Right renal cortex interstitium (tissue), 3 donors: ENCODE data around the gene ALG5. TPM values are rescaled to one million over a fixed set of nuclear protein-coding genes. Genes with fewer than 3 reads are reported as not detected.

ENCODE experiments used
- DNase-seq, 3 donors: peaks; one replicate each; pipeline ENCODE4 v3.0.0-alpha.2; 2013; ENCODE audit warnings: low read depth in 3 of 3, low spot score in 2 of 3
- polyA plus RNA-seq, 3 donors: library from polyadenylated mRNA; unstranded; fragments of 120-200 nt; gene quantifications; one replicate each; pipeline ENCODE4 v1.2.1, GENCODE V29; 2013; ENCODE audit not compliant: insufficient read length in 3 of 3

The ALG5 gene, protein sequence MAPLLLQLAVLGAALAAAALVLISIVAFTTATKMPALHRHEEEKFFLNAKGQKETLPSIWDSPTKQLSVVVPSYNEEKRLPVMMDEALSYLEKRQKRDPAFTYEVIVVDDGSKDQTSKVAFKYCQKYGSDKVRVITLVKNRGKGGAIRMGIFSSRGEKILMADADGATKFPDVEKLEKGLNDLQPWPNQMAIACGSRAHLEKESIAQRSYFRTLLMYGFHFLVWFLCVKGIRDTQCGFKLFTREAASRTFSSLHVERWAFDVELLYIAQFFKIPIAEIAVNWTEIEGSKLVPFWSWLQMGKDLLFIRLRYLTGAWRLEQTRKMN
- 10 to 100 TPM; 57.8 to 68.3 (median 67.3) TPM for polyA plus RNA-seq

DNA sequence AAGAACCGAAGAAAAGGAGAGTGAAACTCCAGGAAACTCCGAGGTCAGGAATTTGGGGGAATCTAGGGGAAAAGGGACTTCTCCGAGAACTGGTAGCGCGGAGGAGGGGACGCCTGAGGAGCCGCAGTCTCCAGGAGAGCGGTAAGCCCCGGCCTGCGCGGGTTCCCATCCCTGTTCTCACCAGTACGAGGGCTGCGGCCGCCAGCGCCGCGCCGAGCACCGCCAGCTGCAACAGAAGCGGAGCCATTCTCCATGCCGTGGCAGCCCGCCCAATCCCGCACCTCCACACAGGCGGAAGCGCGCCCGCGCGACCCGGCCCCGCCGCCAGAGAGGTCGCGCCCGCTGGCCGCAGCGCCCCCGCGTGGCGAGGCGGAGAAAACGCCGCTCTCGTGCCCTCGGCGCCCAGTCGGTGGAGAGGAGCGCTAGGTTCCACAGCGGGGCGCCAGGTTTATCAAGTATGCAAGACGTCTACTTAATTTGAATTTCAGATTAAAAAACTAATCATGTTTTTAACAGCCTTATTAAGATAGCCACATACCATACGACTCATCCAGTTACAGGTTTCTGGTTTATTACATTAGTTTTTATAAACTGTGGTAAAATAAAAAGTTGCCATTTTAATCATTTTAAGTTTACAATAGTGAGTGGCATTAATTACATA, at the start of gene ALG5:
TSS of gene ALG5 (minus strand) at position 287 of the 661 bp plus-strand sequence. CDS start at position 247, 40 bp downstream.
- peak; percentile 67 to 81 (median 76) for DNase-seq

DNA sequence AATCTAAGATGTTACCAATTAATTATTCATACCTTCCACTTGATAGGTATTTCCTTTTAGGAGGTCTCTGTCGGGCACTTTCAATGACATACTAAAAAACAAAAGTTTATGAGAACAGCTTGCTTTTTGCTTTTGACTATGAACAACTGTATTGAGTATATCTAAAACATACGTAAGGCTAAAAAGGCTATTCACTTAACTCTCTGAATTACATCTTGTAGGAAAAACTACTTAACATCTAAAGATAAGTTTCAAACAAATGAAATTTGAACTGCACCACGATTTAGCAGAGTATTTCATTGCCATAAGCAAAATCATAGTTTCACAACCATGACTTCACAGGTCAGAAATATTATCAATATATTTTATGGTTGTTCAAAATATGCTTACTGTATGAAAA, 48.7 kb upstream of the ALG5 start:
- no peak for DNase-seq

DNA sequence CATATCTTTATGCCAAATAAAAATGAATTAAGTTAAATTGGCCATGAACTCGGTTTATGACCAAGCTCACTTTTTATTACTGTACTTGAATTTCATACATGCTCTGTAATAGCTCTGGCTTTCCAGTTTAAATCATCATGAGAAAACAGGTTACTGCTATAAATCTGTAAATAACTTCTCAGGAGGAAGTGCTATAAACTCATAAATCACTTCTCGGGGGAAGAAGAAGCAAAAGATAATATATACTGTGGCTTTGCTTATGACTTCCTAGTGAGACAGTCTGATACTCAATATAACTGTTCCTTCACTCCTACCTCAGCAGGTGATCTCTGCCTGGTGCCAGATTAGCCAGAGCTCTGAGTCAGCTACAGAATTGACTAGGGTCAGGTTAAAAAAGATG, 47.9 kb upstream of the ALG5 start:
- DNase-seq: no peak

DNA sequence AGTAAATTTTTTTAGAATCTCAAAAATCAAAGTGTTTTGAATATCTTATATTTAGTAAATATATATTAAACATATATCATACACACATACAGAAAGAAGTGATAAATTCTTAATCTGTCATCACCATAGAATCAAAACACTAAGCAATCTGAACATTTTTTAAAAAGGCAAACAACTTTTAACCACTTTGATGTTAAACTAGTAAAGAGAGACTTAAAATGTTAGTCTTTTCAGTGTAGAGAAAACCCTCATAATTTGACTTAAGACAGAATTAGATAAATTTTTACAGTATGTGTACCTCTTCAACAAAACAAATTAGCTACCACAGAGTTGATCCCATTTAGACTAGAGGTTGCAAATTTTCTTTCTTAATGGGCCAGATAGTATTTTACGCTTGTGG, 46.9 kb upstream of the ALG5 start:
- DNase-seq: no peak

DNA sequence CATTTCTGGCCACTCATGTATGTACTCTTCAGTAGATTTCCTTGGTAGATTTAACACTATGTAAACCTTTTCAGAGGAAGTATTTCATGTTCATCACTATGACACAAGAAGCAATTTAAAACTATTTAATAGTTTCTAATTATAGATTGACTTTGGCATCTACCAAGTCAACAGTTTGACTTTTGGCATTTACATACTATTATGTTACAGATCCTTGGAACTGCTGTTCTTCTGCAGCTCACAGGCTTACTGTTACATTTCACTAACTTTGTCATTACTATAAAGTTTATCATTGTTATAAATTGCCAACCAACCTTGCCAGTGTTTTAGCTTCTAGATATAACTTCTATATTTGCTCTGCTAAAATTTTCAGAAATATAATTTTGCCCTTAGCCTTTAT, 41.6 kb upstream of the ALG5 start:
- DNase-seq: no peak

DNA sequence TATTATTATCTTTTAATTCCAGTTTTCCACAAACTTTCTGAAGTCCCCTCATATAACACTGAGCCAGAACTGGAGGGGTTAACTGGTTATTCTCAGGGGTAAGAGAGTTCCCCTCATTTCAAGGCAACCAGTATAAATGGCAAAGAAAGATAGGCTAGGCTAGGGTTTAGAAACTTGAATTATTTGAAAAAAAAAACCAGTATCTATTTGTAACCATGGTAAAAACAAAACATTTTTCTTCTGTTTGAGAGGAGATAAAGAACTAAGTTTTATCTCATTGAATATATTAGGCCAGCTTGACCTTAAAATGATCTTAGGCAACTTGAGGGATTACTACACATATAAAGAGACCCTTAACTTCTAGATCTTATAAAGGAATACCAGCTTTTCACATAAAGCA, 40.8 kb upstream of the ALG5 start:
- DNase-seq: no peak

DNA sequence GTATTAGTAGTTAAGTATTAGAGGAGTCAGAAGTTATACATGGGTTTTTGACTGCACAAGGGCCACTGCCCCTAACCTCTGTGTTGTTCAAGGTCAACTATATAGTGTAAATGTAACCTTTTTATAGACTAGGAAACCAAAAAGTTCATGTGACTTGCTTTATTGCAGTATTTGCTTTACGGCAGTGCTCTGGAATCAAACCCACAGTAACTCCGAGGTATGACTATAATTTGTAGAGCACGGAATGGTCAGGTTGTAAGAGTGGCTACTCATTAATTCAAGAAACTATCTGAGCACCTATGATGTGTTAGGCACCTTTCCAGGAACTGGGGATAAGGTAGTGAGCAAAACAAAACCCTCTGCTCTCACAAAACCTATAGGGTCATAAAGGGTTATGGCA, 38.1 kb upstream of the ALG5 start:
- no peak for DNase-seq

DNA sequence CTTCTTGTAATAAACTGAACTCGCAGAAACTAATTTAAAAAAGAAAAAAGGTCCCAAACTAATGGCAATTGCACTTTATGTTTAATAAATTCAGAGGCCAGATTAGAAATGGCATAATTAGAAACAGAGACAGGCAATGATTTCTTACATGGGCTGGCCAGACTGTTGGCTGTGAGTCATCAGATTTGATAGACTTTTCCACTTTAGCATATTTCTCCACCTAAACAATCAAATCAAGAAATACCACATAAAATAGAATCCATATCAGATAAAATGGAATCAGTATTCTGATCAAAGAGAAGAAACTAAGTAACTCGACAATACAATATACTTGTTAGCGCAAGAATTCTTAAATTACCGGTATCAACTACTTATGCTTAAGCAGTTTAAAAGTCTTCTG, 30.5 kb upstream of the ALG5 start:
- DNase-seq: no peak

DNA sequence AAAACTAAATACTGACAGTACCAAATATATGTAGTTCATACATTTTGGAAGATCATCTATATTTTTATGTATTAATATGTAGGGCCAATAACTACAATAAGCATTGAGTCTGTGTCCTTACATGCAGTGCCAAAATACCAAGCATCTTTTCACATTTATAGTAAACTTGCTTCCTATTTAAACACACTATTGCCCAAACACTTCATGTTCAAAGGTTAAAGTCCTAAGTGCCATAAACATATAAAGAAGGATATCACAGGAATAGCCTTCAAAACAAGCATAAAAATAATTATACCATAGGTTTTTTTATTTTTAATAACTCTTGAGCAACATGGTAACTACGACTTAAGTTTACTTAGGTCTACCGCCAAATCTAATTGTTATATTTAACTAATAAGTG, 28.5 kb upstream of the ALG5 start:
- no peak for DNase-seq

DNA sequence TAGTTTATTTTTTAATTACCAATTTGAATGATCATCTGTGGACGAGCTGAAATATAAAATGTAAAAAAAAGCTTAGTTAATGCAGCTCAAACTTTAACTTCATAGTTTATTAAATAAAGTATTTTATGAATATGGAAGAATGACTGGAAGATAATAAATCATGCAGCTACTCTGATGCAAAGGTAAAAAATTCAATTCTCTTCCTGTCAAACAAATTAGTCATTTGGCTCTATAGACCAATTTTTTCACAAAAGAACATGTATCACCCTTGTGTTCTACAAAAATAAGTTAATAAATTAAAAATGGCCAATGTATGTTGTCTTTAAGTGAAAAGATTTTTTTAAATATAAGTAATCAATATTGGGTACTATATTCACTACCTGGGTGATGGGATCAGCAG, 27.6 kb upstream of the ALG5 start:
- DNase-seq: no peak

DNA sequence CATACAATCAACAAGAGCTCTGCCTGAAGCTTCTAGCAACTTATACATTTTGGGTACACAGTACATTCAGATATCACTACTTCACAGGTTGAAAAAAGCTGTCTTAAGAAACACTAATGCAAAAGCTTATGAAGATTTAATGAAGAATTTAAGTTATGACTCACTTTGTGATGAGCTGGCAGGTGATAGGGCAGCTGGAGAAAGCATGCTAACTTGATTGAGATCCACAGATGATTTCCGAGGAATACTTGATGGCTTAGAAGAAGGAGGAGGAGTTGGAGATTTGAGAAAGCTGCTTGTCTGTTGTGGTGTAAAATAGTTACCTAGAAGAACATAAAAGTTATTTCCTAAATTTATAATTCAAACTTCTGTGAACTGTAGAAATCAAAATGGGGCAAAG, 24.7 kb upstream of the ALG5 start:
- DNase-seq: no peak

DNA sequence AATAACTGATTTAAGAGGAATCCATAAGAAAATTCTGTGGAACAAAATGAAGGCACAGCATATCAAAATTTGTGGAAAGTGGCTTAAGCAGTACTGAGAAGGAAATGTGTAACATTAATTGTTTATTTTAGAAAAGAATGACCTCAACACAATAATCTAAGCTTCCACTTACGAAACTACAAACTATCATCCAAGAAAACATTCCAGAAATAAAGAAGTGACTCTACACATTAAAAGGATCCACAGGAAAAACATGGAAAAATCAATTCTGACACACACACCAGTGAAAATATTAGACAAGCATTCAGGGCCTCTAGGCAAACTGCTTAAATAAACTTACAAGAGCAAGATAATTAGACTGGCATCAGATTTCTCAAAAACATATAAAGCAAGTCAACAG, 15.5 kb upstream of the ALG5 start:
- DNase-seq: no peak

DNA sequence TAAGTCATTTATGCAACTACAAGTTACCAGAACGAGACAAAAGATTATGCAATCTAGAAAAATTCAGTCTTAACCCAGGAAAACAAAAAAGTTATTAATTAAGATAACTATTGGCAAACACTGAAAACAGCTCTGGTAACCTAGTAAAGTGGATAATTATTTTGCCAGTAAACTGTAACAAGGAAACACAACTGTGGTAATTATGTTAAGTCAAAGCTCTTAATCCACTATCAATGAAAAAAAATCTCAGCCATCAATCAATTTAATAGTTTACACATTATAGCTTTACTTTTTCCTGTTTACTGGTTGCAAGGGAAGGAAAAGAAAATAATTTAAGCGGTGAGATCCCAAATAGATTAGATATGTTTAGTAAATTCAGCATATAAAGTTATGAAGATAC, 12.6 kb upstream of the ALG5 start:
- DNase-seq: no peak

DNA sequence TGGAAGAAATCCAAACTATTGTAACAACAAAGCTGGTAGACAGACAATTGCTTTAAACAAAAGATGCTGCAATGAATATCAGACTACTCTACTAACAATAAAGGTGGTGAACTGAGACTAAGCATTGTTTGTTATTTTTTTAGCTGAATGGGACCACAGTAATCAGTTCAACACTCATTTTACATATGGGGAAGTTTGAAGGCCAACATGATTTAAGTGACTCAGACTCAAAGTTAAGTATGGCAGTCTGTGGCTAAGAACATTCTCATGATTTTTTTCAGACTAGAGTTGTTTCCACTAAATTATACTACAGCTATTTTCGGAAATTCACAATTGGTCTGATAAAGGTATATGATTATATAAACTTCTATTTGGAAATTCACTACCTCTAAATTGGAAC, 11.9 kb upstream of the ALG5 start:
- no peak for DNase-seq

DNA sequence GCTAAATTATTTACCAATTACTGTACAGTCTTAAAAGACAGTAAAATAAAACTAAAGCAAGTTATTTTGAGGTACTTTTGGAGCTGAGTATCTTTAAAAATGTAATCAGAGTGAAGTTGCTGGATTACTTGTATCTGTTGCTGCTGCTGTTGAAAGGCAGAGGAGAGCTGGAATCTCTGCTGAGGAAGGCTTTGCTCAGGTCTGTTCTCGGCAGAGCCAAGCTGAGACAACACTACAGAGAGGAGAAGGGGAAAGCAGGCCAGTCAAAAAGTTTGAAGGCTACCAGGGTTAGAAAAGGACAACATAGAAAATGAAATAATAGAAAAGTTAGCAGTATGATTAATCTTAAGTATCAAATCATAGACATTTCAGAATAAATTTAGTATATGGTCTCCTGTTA, 11.3 kb upstream of the ALG5 start:
- no peak for DNase-seq

DNA sequence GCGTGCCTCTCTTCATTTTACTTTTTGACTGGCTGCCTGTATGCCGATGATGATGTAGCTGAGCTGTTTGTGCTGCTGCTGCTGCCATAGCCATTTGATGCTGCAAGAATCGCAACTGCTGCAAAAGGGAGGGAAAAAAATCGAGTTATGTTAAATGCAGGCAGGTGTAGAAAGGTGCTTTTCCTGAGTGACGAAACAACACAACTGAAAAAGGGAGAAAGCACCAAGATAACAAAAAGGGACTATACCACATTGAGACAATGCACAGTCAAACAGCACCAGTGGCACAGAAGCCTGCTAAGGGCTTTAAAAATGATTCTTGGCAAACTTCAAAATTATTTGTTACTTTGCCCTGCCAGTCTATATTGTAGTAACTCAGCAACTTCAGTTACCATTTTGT, 10.6 kb upstream of the ALG5 start:
- DNase-seq: no peak

DNA sequence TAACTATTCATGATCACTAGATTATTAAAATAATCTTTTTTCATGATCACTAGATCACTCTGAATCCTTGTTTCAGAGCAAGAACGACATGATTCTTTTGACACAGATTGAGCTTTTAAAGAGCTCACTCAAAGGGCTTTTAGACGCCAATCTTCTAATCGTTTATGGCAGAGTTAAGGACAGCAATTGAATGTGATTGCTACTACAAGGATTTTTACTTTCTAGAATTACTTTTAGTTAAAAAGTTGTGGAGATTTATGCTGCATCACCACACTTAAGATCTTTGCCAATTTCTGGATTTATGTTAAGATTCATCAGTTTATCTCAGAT, 2.7 kb upstream of the ALG5 start:
- no peak for DNase-seq

DNA sequence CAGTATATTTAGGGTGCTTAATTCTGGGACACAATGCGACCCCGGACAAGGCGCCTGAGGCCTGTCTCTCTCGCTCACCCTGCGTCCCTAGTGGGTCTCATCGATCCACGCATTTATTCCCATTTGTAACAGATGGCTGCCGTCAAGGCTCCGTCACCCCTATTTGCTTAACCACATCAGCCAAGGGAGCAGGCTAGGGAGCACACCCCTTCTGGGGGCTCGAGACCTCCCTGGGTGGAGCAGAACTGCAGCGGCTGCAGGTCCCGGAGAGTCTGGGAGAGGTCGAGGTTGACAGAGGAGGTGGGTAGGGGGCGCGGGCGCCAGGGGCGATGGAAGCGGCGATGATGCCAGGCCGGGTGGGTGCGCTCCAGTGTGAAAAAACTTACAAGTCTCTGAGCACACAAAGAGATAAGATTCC, 507 bp downstream of the ALG5 start:
- no peak for DNase-seq

DNA sequence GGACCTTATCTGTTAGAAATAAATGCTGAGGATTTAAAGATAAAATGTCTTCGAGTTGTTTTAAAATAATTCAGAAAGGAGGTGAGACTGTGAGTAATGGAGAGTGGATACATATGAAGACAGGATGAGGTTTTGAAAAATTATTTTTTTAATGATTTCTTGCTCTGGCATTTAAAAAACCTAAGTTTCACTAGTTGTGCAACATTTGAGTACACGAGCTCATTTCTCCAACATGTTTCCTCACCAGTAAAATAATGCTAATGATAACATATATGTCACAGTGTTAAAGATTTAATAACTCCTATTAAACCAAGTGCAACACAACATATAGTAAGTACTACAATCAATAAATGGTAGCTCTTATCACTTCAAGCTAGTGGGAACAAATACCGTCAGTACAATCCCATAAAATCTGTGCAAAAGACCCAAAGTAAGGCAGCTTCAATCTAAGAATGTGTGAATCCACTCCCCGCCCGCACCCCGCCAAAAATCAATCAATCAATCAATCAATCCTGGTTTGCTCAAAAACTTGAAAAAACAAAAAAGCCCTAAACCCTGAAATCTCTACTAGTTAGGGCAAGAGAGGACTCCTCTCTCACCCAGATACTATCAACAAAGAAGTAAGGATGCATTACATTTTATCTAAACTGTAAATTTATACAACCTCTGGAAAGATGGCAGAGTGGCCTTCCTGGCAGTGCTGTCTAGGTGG, 1.3 kb downstream of the ALG5 start:
- DNase-seq: no peak

DNA sequence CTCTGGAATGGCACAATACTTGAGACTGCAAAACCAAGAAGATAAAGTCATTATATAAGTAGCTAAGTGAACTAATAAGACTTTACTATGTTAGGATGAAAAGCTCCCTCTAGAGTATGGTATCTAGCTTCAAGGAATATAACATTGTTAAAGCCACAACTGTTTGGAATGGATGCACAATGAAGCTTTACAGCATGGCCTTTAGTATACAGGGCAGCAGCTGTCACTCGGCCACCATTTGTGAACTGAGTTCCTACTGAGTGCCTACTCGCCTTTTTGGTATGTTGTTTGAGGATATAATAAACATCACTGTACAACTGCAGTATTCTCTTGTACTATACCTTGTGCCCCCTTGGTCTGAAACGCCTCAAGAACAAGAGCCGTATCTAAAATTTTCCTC, 6.8 kb downstream of the ALG5 start:
- DNase-seq: no peak

DNA sequence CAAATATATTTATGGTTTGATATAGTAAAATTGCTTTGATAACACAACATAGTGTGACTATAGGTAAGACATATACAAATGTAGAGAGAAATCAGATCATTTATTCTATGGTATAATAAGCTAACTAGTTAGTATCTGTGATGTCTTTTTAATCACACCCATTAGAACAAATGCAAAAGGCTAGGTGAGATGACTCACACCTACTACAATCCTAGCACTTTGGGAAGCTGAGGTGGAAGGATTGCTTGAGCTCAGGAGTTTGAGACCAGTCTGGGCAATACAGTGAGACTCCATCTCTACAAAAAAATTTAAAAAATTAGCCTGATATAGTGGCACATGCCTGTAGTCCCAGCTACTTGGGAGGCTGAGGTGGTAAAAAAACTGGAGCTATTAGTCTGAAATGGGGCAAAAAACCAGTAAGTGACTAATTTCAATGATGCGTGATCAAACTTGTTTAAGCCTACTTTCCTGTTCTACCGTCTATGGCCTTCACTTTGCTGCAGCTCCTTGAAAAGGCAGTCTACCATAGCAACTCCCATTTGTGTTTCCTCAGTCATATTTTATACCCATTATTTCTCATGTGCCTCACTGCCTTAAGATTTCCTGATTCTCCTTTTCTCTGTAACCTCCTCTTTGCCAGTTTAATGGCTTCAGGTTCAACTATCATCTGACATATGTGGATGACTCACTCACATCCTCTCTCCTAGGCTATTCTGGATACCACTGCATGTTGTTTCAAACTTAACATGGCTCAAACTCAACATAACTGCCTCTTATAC, 12.5 kb downstream of the ALG5 start:
- no peak for DNase-seq
